Gastrocnemius medialis (tissue), 4 donors: ENCODE data around the gene TYW1.
"Not testable (repeated sequence)": the region's sequence is repeated elsewhere in the genome, so short reads cannot be mapped to it uniquely, and the experiment has no call there.

Source experiments
- POLR2A ChIP-seq, 2 donors: fragments of 450-650 bp; IDR thresholded peaks; one replicate each; pipeline ENCODE4 v1.6.1; 2017; ENCODE audit warnings: antibody characterized with exemption in 2 of 2, mild to moderate bottlenecking in 2 of 2, moderate library complexity in 2 of 2
- TF ChIP-seq, protein P1 (sequence below), 5 experiments: fragments of 450-650 bp in 3 of 5; fragments of 200-600 bp in 2 of 5; sonication (generic) in 2 of 5; IDR thresholded peaks in 4 of 5; conservative IDR thresholded peaks in 1 of 5; 1 replicate in 4 of 5; 2 replicates in 1 of 5; pipeline ENCODE4 v1.5.1; 2016 to 2019; ENCODE audit warnings: antibody characterized with exemption in 5 of 5, mild to moderate bottlenecking in 3 of 5, moderate library complexity in 3 of 5

DNA sequence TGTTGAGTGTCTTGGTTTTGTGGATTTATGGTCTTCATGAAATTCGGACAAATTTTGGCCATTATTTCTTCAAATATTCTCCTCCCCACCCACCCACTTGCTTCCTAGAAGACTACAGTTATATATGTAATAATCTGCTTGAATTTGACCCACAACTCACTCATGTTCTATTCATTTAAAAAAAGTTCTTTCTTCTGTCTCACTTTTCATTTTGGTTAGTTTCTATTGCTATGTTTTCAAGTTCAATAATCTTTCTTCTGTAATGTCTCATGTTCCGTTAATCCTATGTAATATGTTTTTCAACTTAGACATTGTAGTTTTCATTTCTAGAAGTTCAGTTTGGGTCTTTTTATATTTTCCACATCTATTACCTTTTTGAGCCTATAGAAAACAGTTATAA lies 55.5 kb downstream of the TYW1 start:
- TF ChIP-seq, protein P1, sequence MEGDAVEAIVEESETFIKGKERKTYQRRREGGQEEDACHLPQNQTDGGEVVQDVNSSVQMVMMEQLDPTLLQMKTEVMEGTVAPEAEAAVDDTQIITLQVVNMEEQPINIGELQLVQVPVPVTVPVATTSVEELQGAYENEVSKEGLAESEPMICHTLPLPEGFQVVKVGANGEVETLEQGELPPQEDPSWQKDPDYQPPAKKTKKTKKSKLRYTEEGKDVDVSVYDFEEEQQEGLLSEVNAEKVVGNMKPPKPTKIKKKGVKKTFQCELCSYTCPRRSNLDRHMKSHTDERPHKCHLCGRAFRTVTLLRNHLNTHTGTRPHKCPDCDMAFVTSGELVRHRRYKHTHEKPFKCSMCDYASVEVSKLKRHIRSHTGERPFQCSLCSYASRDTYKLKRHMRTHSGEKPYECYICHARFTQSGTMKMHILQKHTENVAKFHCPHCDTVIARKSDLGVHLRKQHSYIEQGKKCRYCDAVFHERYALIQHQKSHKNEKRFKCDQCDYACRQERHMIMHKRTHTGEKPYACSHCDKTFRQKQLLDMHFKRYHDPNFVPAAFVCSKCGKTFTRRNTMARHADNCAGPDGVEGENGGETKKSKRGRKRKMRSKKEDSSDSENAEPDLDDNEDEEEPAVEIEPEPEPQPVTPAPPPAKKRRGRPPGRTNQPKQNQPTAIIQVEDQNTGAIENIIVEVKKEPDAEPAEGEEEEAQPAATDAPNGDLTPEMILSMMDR (IDR thresholded peaks at IDR 0.05 in 4 of 5, conservative IDR thresholded peaks at IDR 0.05 in 1 of 5), result not testable (repeated sequence)
- TF ChIP-seq POLR2A (IDR thresholded peaks at IDR 0.05), result not testable (repeated sequence)
